Prostate gland (tissue), 2 donors: Measurements from ENCODE around the gene SFT2D1.

Source experiments
- POLR2A ChIP-seq: fragments of 450-650 bp; IDR thresholded peaks from one replicate; pipeline ENCODE4 v1.6.1; 2016; ENCODE audit warnings: antibody characterized with exemption, mild to moderate bottlenecking
- POLR2AphosphoS5 ChIP-seq: sonication (generic); formaldehyde crosslinking; IDR thresholded peaks from one replicate; pipeline ENCODE4 v1.6.1; 2017; ENCODE audit warnings: antibody characterized with exemption
- TF ChIP-seq, protein P1 (sequence below), 4 experiments: fragments of 200-600 bp in 2 of 4; fragments of 450-650 bp in 2 of 4; sonication (generic) in 2 of 4; IDR thresholded peaks; 1 replicate in 3 of 4; 2 replicates in 1 of 4; pipeline ENCODE4 v1.5.1; 2016 to 2019; ENCODE audit warnings: antibody characterized with exemption in 4 of 4, mild to moderate bottlenecking in 2 of 4, moderate library complexity in 2 of 4

- TF ChIP-seq POLR2A: no peak
- TF ChIP-seq, protein P1, sequence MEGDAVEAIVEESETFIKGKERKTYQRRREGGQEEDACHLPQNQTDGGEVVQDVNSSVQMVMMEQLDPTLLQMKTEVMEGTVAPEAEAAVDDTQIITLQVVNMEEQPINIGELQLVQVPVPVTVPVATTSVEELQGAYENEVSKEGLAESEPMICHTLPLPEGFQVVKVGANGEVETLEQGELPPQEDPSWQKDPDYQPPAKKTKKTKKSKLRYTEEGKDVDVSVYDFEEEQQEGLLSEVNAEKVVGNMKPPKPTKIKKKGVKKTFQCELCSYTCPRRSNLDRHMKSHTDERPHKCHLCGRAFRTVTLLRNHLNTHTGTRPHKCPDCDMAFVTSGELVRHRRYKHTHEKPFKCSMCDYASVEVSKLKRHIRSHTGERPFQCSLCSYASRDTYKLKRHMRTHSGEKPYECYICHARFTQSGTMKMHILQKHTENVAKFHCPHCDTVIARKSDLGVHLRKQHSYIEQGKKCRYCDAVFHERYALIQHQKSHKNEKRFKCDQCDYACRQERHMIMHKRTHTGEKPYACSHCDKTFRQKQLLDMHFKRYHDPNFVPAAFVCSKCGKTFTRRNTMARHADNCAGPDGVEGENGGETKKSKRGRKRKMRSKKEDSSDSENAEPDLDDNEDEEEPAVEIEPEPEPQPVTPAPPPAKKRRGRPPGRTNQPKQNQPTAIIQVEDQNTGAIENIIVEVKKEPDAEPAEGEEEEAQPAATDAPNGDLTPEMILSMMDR (IDR thresholded peaks at IDR 0.05): no peak
- no peak for TF ChIP-seq POLR2AphosphoS5
These were observed 6.7 kb downstream of the SFT2D1 start for GRCh38 chr6:166335378-166336302.
